ENCODE results near the gene GNAT2. TPM values are rescaled to one million over a fixed set of nuclear protein-coding genes. Genes with fewer than 3 reads are reported as not detected.

Gene GNAT2
- total RNA-seq, 1 donor from 2014 or later: 0.18 TPM

DNA sequence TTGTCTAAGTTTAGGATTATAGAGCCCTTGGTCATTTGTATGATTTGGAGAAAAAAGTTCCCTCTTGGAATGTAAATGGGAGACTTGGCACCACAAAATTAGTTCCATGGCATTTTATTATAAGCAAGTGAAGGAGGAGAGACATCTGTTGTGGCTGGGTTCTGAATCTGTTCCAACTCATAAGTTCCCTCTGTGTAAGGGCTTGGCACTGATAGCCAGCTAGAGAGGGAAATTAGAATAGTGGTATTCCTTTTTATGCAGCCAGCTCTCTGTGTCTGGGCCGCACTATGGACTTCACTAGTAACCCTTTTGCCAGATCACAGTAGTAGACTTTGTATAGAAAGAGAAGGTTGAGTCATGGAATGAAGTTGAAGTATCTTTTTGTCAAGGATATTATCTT is 39.9 kb downstream of the GNAT2 start:
- H3K4me3 Mint-ChIP-seq (ENCODE audit: low read depth): no peak overlapping the region
- no peaks in the 10 kb centered on the region for H3K27me3 Mint-ChIP-seq (ENCODE audit: low read depth)
- DNase-seq (ENCODE audit: low spot score): no peak
- no peak overlapping the region for H3K27ac Mint-ChIP-seq
- peaks cover 6% of the 10 kb centered on the region for H3K4me1 Mint-ChIP-seq (ENCODE audit: low read depth)
- H3K9me3 Mint-ChIP-seq: no peaks in the 10 kb centered on the region
- intact Hi-C loops (cut with micrococcal nuclease): no loop called here
- H3K36me3 Mint-ChIP-seq (ENCODE audit: low read depth): peaks cover 64% of the 10 kb centered on the region

DNA sequence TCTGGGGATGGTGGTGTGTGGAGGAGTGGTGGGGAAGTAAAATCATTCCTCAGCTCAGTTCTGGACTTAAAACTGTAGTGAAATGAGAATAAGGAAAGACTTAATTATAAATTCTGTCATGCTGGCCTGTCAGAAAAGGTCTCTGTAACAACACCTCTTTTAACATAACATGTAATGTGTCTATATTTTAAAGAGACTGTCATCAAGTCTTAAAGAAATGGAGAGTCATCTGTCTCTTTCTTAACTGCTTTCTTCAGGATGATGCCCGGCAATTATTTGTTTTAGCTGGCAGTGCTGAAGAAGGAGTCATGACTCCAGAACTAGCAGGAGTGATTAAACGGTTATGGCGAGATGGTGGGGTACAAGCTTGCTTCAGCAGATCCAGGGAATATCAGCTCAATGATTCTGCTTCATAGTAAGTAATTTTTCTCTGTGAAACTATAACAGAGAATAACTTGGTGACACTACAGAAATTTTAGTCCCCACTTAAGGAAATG is 40.4 kb downstream of the GNAT2 start:
- Mint-ChIP-seq H3K27me3 (ENCODE audit: low read depth) (no peaks in the 10 kb centered on the region), H3K9me3 (no peaks in the 10 kb centered on the region), H3K36me3 (ENCODE audit: low read depth) (peaks cover 63% of the 10 kb centered on the region), H3K4me1 (ENCODE audit: low read depth) (peaks cover 5% of the 10 kb centered on the region), H3K27ac (no peak overlapping the region), H3K4me3 (ENCODE audit: low read depth) (no peak overlapping the region)
- no peak for DNase-seq (ENCODE audit: low spot score)
- intact Hi-C loops (cut with micrococcal nuclease): no loop called here

DNA sequence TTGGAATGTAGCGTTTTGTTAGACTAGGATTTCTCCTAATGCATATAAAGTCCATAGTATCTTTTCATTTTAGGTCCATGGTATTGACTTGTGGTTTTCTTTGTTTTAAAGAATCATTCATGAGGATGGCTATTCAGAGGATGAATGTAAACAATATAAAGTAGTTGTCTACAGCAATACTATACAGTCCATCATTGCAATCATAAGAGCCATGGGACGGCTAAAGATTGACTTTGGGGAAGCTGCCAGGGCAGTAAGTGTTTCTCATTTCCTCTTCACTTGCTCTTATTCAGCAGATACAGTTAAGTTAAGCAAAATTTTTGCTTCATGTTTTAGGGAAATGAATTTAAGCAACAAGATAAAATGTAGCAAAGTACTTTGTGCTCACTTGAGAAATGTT is 45.6 kb downstream of the GNAT2 start:
- Mint-ChIP-seq H3K4me3 (ENCODE audit: low read depth) (no peak overlapping the region), H3K4me1 (ENCODE audit: low read depth) (peaks cover 10% of the 10 kb centered on the region), H3K27me3 (ENCODE audit: low read depth) (no peaks in the 10 kb centered on the region), H3K27ac (no peak overlapping the region), H3K9me3 (no peaks in the 10 kb centered on the region), H3K36me3 (ENCODE audit: low read depth) (peaks cover 28% of the 10 kb centered on the region)
- intact Hi-C loops (cut with micrococcal nuclease): no loop called here
- DNase-seq (ENCODE audit: low spot score): no peak

DNA sequence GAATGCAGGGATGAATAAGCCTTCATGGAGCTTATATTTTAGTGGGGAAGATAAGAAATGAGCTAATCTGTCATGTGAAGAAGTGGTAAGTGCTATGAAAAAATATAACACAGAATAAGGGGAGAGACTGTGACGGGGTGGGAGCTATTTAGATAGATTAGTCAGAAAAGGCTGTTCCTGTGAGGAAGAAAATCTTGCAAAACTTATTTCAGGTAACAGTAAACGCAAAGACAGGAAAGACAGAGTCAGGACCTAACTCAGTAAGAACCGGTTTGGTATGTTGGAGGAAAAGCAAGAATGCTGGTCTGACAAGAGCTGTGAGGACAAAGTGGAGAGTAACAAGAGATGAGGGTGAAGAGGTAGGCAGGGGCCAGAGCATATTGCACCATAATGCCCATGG is 49.0 kb downstream of the GNAT2 start:
- DNase-seq (ENCODE audit: low spot score): no peak
- H3K27me3 Mint-ChIP-seq (ENCODE audit: low read depth): no peaks in the 10 kb centered on the region
- no peak overlapping the region for H3K27ac Mint-ChIP-seq
- intact Hi-C loops (cut with micrococcal nuclease): no loop called here
- H3K4me1 Mint-ChIP-seq (ENCODE audit: low read depth): peaks cover 15% of the 10 kb centered on the region
- peaks cover 8% of the 10 kb centered on the region for H3K36me3 Mint-ChIP-seq (ENCODE audit: low read depth)
- H3K9me3 Mint-ChIP-seq: no peaks in the 10 kb centered on the region
- no peak overlapping the region for H3K4me3 Mint-ChIP-seq (ENCODE audit: low read depth)

DNA sequence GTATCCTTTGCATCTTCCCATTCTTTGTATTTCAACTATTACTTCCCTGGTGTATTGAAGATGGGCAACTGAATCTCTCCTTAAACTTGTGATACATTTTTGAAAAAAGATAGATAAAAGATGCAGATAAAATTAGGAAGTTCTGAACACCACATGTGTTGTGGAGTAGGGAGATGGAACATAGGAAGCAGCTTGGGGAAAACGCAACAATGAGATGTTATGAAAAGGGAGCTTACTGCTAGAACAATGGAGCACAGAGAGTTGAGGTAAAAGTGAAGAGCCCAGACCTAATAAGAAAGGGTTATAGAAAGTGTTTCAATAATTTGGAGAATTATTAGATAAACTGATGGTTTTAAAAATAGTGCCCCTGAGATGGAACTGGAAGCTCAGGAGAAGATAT is 50.1 kb downstream of the GNAT2 start:
- Mint-ChIP-seq H3K9me3 (no peaks in the 10 kb centered on the region), H3K4me1 (ENCODE audit: low read depth) (peaks cover 17% of the 10 kb centered on the region), H3K27me3 (ENCODE audit: low read depth) (no peaks in the 10 kb centered on the region), H3K4me3 (ENCODE audit: low read depth) (no peak overlapping the region), H3K27ac (no peak overlapping the region), H3K36me3 (ENCODE audit: low read depth) (no peaks in the 10 kb centered on the region)
- intact Hi-C loops (cut with micrococcal nuclease): no loop called here
- no peak for DNase-seq (ENCODE audit: low spot score)

DNA sequence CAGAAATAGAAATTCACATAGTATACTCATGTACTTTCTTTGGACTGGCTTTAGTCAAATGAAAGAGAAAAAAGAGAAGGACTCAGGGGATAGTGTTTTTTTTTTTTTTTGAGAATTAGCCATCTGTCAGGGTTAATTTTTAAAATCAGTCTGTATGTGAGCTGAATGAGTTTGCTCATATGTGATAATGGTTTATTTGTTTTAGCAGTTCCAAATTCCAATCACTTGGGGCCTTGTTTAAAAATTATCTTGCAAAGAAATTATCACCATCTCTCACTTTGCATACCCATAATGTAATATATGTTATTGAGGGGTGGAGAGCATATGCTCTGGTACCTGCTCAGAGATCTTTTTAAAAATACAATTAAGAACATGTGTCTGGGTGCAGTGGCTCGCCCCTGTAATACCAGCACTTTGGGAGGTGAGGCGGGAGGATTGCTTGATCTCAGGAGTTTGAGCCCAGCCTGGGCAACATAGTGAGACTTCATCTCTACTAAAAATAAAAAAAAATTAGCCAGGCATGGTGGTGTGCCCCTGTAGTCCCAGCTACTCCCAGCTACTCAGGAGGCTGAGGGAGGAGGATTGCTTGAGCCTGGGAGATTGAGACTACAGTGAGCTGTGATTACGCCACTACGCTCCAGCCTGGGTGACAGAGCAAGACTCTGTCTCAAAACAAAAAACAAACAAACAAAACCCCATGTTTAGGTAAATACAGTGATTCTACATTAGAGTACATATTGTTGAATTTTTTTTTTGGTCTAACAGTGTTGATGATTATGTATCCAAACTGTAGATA is 51.3 kb downstream of the GNAT2 start:
- Mint-ChIP-seq H3K9me3 (no peaks in the 10 kb centered on the region), H3K27me3 (ENCODE audit: low read depth) (no peaks in the 10 kb centered on the region), H3K4me1 (ENCODE audit: low read depth) (peaks cover 19% of the 10 kb centered on the region), H3K27ac (no peak overlapping the region), H3K4me3 (ENCODE audit: low read depth) (no peak overlapping the region), H3K36me3 (ENCODE audit: low read depth) (no peaks in the 10 kb centered on the region)
- no peak for DNase-seq (ENCODE audit: low spot score)
- intact Hi-C loops (cut with micrococcal nuclease): no loop called here

DNA sequence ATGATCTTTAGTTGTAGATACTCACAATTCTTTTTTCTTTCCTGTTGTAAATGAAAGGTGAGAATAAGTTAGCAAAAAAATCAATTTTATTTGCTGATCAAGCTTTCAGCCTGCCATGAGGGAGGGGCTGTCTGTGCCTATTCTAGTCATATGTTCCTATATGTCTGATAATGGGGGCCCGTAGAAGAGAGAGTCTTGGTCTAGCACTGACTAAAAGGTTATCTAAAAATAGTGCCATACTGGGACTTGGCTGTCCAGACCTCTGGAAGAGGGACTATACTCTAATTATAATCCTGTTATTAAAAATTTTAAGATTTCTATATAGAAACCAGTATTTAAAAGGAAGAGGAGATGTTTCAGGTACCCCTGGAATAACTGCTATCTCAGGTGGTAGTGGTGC is 52.4 kb downstream of the GNAT2 start:
- intact Hi-C loops (cut with micrococcal nuclease): no loop called here
- no peaks in the 10 kb centered on the region for H3K36me3 Mint-ChIP-seq (ENCODE audit: low read depth)
- no peak overlapping the region for H3K27ac Mint-ChIP-seq
- H3K4me3 Mint-ChIP-seq (ENCODE audit: low read depth): no peak overlapping the region
- H3K4me1 Mint-ChIP-seq (ENCODE audit: low read depth): peaks cover 11% of the 10 kb centered on the region
- DNase-seq (ENCODE audit: low spot score): no peak
- no peaks in the 10 kb centered on the region for H3K27me3 Mint-ChIP-seq (ENCODE audit: low read depth)
- no peaks in the 10 kb centered on the region for H3K9me3 Mint-ChIP-seq

DNA sequence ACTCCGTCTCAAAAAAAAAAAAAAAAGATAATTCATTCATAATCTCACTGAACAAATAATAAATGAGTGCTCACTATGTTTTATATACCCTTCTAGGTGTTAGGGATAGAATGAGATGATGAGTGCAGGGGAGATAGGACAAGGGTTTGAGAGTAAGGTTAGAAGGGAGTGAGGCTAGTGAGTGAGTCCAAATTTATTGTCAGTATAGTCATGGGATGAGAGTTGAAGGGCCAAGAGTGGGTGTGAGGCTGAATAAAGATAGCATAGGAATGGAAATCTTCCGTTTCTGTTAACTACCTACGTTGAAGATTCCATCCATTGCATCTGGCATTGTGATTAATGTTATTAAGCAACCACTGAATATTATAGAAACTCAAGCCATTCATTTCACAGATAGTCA is 54.2 kb downstream of the GNAT2 start:
- no peaks in the 10 kb centered on the region for H3K9me3 Mint-ChIP-seq
- DNase-seq (ENCODE audit: low spot score): no peak
- no peak overlapping the region for H3K27ac Mint-ChIP-seq
- H3K27me3 Mint-ChIP-seq (ENCODE audit: low read depth): no peaks in the 10 kb centered on the region
- no peak overlapping the region for H3K4me3 Mint-ChIP-seq (ENCODE audit: low read depth)
- no peaks in the 10 kb centered on the region for H3K36me3 Mint-ChIP-seq (ENCODE audit: low read depth)
- peaks cover 11% of the 10 kb centered on the region for H3K4me1 Mint-ChIP-seq (ENCODE audit: low read depth)
- intact Hi-C loops (cut with micrococcal nuclease): no loop called here

DNA sequence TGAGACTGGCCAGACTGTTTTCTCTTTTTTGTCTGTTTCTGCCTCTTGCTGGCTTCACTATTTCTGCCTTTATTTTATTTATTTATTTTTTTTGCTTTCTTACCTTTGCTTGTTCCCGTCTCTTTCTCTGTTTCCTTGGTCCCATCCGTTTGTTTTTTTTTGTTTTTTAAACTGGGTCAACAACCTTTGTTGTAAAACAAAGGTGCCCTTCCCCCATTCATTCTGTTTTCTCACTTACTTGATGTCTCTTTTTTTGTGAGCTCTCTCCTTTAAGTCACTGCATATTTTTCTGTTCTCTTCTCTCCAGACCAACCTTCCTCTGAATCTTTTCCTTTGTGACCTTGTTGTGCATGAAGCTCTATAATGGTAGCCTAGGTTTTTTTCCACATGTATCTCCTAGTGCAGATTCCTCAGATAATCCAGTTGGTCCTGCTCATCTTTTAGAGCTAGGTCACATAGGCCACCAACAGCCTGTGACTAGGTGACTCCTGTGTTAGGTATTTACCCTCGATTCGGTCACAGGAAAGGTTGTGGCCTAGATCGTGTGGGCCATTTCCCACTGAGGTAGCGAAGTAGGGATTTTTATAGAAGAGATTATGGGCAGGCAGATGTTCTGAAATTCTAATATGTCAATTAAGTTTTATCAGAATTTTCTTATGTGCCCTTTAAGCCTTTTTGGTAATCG is 55.1 kb downstream of the GNAT2 start:
- H3K9me3 Mint-ChIP-seq: no peaks in the 10 kb centered on the region
- no peaks in the 10 kb centered on the region for H3K27me3 Mint-ChIP-seq (ENCODE audit: low read depth)
- no peaks in the 10 kb centered on the region for H3K36me3 Mint-ChIP-seq (ENCODE audit: low read depth)
- no peak overlapping the region for H3K27ac Mint-ChIP-seq
- no peak overlapping the region for H3K4me3 Mint-ChIP-seq (ENCODE audit: low read depth)
- DNase-seq (ENCODE audit: low spot score): no peak
- intact Hi-C loops (cut with micrococcal nuclease): no loop called here
- peaks cover 16% of the 10 kb centered on the region for H3K4me1 Mint-ChIP-seq (ENCODE audit: low read depth)

DNA sequence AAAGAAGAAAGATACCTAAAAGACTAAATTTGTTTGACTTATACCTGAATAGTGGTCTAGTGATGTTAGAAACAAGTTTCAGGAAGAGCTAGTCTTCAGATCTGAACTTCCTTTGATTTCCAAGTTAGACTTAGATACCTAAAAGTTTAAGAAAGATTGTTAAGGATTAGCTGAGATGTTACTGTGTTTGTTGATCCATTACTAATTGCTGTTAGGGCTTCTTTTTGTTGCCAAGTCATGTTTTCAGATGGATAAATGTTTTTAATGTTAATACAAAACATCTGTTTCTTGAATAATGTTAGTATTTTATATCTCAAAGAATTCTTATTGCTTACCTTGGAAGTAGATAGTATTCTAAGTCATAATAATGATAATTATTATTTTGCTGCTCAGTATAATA is 59.4 kb downstream of the GNAT2 start:
- intact Hi-C loops (cut with micrococcal nuclease): no loop called here
- no peaks in the 10 kb centered on the region for H3K9me3 Mint-ChIP-seq
- peaks cover 14% of the 10 kb centered on the region for H3K4me1 Mint-ChIP-seq (ENCODE audit: low read depth)
- DNase-seq (ENCODE audit: low spot score): no peak
- H3K4me3 Mint-ChIP-seq (ENCODE audit: low read depth): no peak overlapping the region
- H3K27me3 Mint-ChIP-seq (ENCODE audit: low read depth): no peaks in the 10 kb centered on the region
- no peak overlapping the region for H3K27ac Mint-ChIP-seq
- H3K36me3 Mint-ChIP-seq (ENCODE audit: low read depth): peaks cover 6% of the 10 kb centered on the region

DNA sequence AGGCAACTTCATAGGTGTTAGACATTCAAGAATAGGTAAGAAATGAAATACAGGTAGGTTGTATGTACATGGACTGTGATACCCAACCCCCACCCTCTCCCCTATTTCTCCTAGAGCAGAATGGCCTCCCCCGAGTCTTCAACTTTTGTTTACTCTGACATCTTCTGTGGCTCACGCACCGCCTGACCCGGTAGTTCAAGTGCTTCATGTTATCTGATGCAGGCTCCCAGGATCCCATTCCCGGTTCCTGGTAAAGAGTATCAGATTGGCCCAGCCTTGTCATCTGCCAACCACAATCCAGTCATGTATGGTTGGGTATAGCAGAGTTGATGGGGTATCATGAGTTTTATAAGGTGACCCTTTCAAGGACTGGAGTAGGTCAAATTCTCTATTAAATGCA is 61.9 kb downstream of the GNAT2 start:
- DNase-seq (ENCODE audit: low spot score): no peak
- Mint-ChIP-seq H3K27ac (no peak overlapping the region), H3K36me3 (ENCODE audit: low read depth) (peaks cover 18% of the 10 kb centered on the region), H3K27me3 (ENCODE audit: low read depth) (no peaks in the 10 kb centered on the region), H3K4me1 (ENCODE audit: low read depth) (peaks cover 12% of the 10 kb centered on the region), H3K4me3 (ENCODE audit: low read depth) (no peak overlapping the region), H3K9me3 (no peaks in the 10 kb centered on the region)
- intact Hi-C loops (cut with micrococcal nuclease): no loop called here

DNA sequence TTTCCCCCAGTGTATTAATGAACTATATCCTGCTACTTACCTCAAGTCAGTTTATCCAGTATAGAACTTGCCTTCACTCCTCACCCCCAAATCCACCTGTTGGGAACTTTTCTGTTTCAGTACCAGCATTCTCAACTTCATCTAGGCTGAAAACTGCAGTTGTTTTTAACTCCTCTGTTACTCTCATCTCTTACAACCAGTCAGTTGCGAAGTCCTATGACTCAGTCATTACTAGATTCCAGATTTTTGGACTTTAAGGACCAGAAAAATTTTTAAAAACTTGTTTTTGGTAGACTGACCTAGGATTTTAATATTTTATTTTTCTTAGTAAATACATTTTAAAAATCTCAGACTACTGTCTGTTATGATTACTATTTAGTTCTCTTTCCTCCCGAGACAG is 62.9 kb downstream of the GNAT2 start:
- Mint-ChIP-seq H3K27ac (no peak overlapping the region), H3K4me1 (ENCODE audit: low read depth) (peaks cover 14% of the 10 kb centered on the region)

More for the DNA sequence above, 62.9 kb downstream of the GNAT2 start:
- Mint-ChIP-seq H3K9me3 (no peaks in the 10 kb centered on the region), H3K27me3 (ENCODE audit: low read depth) (no peaks in the 10 kb centered on the region), H3K36me3 (ENCODE audit: low read depth) (peaks cover 20% of the 10 kb centered on the region), H3K4me3 (ENCODE audit: low read depth) (no peak overlapping the region)
- no peak for DNase-seq (ENCODE audit: low spot score)
- intact Hi-C loops (cut with micrococcal nuclease): no loop called here
